Loucy (cell line): Measurements from ENCODE around the gene RGSL1.

ENCODE experiments used
- CTCF ChIP-seq: fragments of 200-600 bp; sonication (generic); conservative IDR thresholded peaks from 2 replicates; pipeline ENCODE4 v1.5.1; 2014; ENCODE audit warnings: mild to moderate bottlenecking, antibody characterized with exemption, low read length
- EZH2phosphoT487 ChIP-seq: fragments of 200-600 bp; IDR thresholded peaks from 2 replicates; pipeline ENCODE4 v1.6.1; 2018; ENCODE audit warnings: antibody characterized with exemption, mild to moderate bottlenecking, moderate library complexity, borderline replicate concordance

- no peak for TF ChIP-seq EZH2phosphoT487
- TF ChIP-seq CTCF, result no peak
Measured at GRCh38 chr1:182569939-182570610, 120.1 kb downstream of the RGSL1 start.
